GM19238 (cell line): Measurements from ENCODE around the gene AP1M1.
"Not testable (repeated sequence)": the region's sequence is repeated elsewhere in the genome, so short reads cannot be mapped to it uniquely, and the experiment has no call there.

Source experiments
- DNase-seq: peaks from one replicate; pipeline ENCODE4 v3.0.0; 2011; ENCODE audit warnings: low spot score; ENCODE audit not compliant: insufficient read length

Gene AP1M1

GRCh38 chr19:16261584-16262368 lies 64.1 kb downstream of the AP1M1 start:
- no peak for DNase-seq

GRCh38 chr19:16262618-16263017 lies 64.9 kb downstream of the AP1M1 start:
- no peak for DNase-seq

GRCh38 chr19:16263141-16263761 lies 65.5 kb downstream of the AP1M1 start:
- no peak for DNase-seq

GRCh38 chr19:16265205-16265604 lies 67.5 kb downstream of the AP1M1 start:
- no peak for DNase-seq

- no peak for DNase-seq
Observed at GRCh38 chr19:16265890-16266585, 68.3 kb downstream of the AP1M1 start.

GRCh38 chr19:16266586-16266942 lies 68.9 kb downstream of the AP1M1 start:
- DNase-seq, result no peak

- no peak for DNase-seq
Observed at GRCh38 chr19:16268676-16269319, 71.1 kb downstream of the AP1M1 start.

GRCh38 chr19:16272945-16273344 lies 75.2 kb downstream of the AP1M1 start:
- DNase-seq, result no peak

DNA sequence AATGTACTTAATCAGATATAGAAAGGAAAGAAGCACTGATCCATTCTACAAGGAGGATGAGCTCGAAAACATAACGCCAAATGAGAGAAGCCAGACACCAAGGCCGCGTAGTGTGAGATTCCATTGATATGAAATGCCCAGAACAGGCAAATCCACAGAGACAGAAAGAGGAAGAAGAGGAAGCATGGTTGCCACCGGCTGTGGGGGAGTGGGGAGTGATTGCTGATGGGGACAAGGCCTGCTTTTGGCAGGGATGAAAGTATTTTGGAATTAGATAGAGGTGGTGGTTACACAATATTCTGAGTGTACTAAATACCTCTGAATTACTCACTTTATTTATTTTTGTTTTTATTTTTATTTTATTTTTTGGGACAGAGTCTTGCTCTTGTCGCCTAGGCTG lies 76.7 kb downstream of the AP1M1 start:
- no peak for DNase-seq

GRCh38 chr19:16280306-16280705 lies 82.6 kb downstream of the AP1M1 start:
- no peak for DNase-seq

GRCh38 chr19:16281743-16282142 lies 84.0 kb downstream of the AP1M1 start:
- no peak for DNase-seq

DNA sequence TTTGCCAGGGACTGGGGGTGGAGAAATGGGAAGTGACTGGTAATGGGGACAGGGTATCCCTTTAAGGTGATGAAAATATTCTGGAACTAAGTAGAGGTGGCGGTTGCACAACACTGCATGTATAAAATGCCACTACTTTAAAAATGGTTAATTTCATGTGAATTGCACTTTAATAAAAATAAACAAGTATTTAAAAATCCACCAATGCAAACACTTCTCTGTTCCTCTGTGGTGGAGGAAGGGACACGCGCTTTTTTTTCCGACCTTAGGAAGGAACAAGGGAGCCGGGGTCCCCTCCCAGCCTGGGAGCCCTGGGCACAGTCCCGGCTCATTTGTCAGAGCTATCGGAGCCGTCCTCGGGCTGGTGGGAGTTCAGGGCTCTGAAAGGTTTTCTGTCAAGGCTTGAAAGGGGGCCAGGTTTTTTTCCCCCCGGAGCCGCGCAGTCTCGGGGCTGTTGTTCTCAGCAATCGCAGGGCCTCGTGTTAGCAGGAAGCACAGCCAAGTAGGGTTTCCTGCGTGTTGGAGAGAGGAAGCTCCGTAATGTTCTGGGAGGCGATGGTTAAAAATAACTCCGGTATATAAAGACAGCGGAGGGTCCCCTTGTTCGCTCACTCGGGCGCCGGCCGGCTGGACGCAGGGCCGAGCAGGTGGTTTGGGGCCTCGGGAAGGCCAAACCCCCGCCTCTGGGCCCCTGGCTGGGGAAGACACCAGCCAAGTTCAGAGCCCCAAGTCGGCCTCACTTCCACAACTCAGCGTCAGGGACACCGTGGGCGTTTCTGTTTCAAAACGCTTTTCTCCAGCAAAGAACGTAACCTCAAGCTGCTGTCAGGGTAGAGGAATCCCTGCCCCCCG lies 85.7 kb downstream of the AP1M1 start:
- peak; percentile 50 for DNase-seq

GRCh38 chr19:16284505-16284904 lies 86.8 kb downstream of the AP1M1 start:
- no peak for DNase-seq

GRCh38 chr19:16285079-16285478 lies 87.4 kb downstream of the AP1M1 start:
- not testable (repeated sequence) for DNase-seq

- no peak for DNase-seq
Observed at GRCh38 chr19:16285769-16286498, 88.2 kb downstream of the AP1M1 start.

- no peak for DNase-seq
Observed at GRCh38 chr19:16288544-16288943, 90.8 kb downstream of the AP1M1 start.

DNA sequence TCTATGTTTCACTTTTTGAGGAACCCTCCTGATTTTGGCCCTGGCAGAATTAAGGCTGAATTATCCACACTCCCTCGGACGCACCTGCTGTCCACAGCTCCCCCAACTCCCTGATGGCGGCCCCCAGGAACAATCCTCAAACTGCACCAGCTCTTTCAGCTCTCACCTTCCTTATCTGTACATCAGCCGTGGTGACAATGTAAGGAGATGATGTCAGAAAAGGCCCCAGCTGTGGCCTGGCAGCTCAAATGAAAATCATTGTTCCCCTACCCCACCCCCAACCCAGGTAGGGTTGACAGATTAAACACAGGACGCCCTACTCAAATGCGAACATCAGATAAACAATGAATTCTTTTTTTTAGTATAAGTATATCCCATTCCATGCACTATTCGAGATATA lies 91.9 kb downstream of the AP1M1 start:
- no peak for DNase-seq

GRCh38 chr19:16290692-16291091 lies 93.0 kb downstream of the AP1M1 start:
- no peak for DNase-seq

GRCh38 chr19:16293118-16294091 lies 95.7 kb downstream of the AP1M1 start:
- no peak for DNase-seq
